Stomach (tissue), 9 donors: ENCODE measurements around the gene LDLRAD2. TPM values are rescaled to one million over a fixed set of nuclear protein-coding genes. Genes with fewer than 3 reads are reported as not detected.

ENCODE experiments used
- DNase-seq, 2 donors: peaks; one replicate each; pipeline versions ENCODE4 v3.0.0 to v3.0.0-alpha.2; 2013 to 2019
- H3K27ac ChIP-seq, 5 donors: fragments of 200-600 bp in 4 of 5; sonication (generic) in 4 of 5; one replicate each; pipeline ENCODE4 v1.5.1; 2013 to 2019; ENCODE audit warnings: mild to moderate bottlenecking in 1 of 5, moderate library complexity in 1 of 5
- H3K27me3 ChIP-seq, 3 donors: fragments of 200-600 bp; sonication (generic); one replicate each; pipeline ENCODE4 v1.5.1; 2017 to 2019; ENCODE audit warnings: mixed run types in 1 of 3
- H3K36me3 ChIP-seq, 4 donors: fragments of 200-600 bp; sonication (generic); 1 replicate in 3 of 4; 2 replicates in 1 of 4; pipeline ENCODE4 v1.5.1; 2016 to 2019
- H3K4me1 ChIP-seq, 4 donors: fragments of 200-600 bp; sonication (generic); one replicate each; pipeline ENCODE4 v1.5.1; 2016 to 2019
- H3K4me3 ChIP-seq, 4 donors: fragments of 200-600 bp; sonication (generic) in 3 of 4; one replicate each; pipeline ENCODE4 v1.5.1; 2016 to 2019; ENCODE audit warnings: mild to moderate bottlenecking in 1 of 4
- H3K9me3 ChIP-seq, 4 donors: fragments of 200-600 bp; sonication (generic); one replicate each; pipeline ENCODE4 v1.5.1; 2016 to 2019
- EP300 ChIP-seq: sonication (generic); formaldehyde crosslinking; IDR thresholded peaks from one replicate; pipeline ENCODE4 v1.6.1; 2017; ENCODE audit warnings: antibody characterized with exemption
- POLR2A ChIP-seq, 4 donors: fragments of 450-650 bp; IDR thresholded peaks; one replicate each; pipeline ENCODE4 v1.6.1; 2016; ENCODE audit warnings: antibody characterized with exemption in 4 of 4, control low read depth in 2 of 4, mild to moderate bottlenecking in 1 of 4, moderate library complexity in 1 of 4
- POLR2AphosphoS5 ChIP-seq, 3 donors: sonication (generic); formaldehyde crosslinking; IDR thresholded peaks; one replicate each; pipeline ENCODE4 v1.6.1; 2016; ENCODE audit warnings: antibody characterized with exemption in 3 of 3
- WGBS, 5 donors: extraction: QIAGEN DNeasy Blood & Tissue Kit in 3 of 5; methylation state at CpG; one replicate each; pipeline versions ENCODE4 v1.1.5 to v1.1.7; 2013 to 2018; 5-methylcytosine and 5-hydroxymethylcytosine counted together
- intact Hi-C: fragments of 100-400 bp; cut with DNase I; formaldehyde crosslinking; loops from one replicate; pipeline ENCODE4 v1.15.1; 2023; ENCODE audit warnings: low total_unique reads
- polyA plus RNA-seq, 3 donors: library from polyadenylated mRNA; stranded (reverse); fragments of 200-250 nt; gene quantifications; one replicate each; pipeline ENCODE4 v1.2.3, GENCODE V29; 2013
- total RNA-seq, 5 donors: library from RNA; depleted of rRNA; stranded (reverse); fragments of >200 nt; gene quantifications; one replicate each; pipeline versions ENCODE4 v1.1.0 to v1.2.3, GENCODE V29; 2014 to 2016
- TF ChIP-seq, protein P1 (sequence below), 7 experiments: fragments of 450-650 bp in 4 of 7; fragments of 200-600 bp in 3 of 7; sonication (generic) in 3 of 7; IDR thresholded peaks; one replicate each; pipeline ENCODE4 v1.5.1; 2016 to 2019; ENCODE audit warnings: antibody characterized with exemption in 7 of 7, control low read depth in 2 of 7, mild to moderate bottlenecking in 1 of 7
- donor health status: healthy with polysubstance abuse.
- donor health status: Bipolar disorder and iron deficiency.
- donor health status: healthy.

Gene LDLRAD2
- total and polyA plus RNA-seq, 8 donors, result 0.72 to 2.6 (median 1.6) TPM; not detected in 3

GRCh38 chr1:21794656-21795055 lies 17.4 kb upstream of the LDLRAD2 start:
- Histone ChIP-seq H3K36me3 (no peaks in the 10 kb centered on the region), H3K9me3 (peaks cover 0 to 15% (median 8%) of the 10 kb centered on the region in 4 donors), H3K4me1 (peaks cover 0 to 15% (median 0%) of the 10 kb centered on the region in 4 donors), H3K27me3 (no peaks in the 10 kb centered on the region), H3K27ac (no peak overlapping the region), H3K4me3 (no peak overlapping the region)
- no peak for DNase-seq
- intact Hi-C loops, result no loop called here
- WGBS, 5 donors, result 87 to 100% (median 95%) methylated on average over 2 of the region's 2 CpGs
- TF ChIP-seq, protein P1, sequence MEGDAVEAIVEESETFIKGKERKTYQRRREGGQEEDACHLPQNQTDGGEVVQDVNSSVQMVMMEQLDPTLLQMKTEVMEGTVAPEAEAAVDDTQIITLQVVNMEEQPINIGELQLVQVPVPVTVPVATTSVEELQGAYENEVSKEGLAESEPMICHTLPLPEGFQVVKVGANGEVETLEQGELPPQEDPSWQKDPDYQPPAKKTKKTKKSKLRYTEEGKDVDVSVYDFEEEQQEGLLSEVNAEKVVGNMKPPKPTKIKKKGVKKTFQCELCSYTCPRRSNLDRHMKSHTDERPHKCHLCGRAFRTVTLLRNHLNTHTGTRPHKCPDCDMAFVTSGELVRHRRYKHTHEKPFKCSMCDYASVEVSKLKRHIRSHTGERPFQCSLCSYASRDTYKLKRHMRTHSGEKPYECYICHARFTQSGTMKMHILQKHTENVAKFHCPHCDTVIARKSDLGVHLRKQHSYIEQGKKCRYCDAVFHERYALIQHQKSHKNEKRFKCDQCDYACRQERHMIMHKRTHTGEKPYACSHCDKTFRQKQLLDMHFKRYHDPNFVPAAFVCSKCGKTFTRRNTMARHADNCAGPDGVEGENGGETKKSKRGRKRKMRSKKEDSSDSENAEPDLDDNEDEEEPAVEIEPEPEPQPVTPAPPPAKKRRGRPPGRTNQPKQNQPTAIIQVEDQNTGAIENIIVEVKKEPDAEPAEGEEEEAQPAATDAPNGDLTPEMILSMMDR (IDR thresholded peaks at IDR 0.05), result no peak
- TF ChIP-seq EP300 (no peak), POLR2A (IDR thresholded peaks at IDR 0.05) (no peak), POLR2AphosphoS5 (IDR thresholded peaks at IDR 0.05) (no peak)

GRCh38 chr1:21795075-21795474 lies 17.0 kb upstream of the LDLRAD2 start:
- intact Hi-C loops, result no loop called here
- DNase-seq, result no peak

DNA sequence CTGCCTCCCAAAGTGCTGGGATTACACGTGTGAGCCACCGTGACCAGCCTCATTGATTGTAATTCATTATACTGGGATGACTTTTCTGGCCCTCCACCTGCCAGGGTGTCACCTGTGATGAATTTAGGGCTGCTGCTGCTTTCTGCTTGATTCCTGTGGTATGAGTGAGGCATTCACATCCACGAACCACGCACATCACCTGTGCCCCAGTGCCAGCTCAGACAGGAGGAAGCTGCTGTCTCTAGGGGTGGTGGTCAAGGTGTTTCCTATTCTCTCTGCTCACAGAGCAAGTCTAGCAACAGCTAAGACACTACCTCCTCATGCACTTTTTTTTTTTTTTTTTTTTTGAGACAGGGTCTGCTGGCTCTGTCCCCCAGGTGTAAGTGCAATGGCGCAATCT lies 12.3 kb upstream of the LDLRAD2 start:
- Histone ChIP-seq H3K4me3 (no peak overlapping the region), H3K36me3 (no peaks in the 10 kb centered on the region), H3K27me3 (no peaks in the 10 kb centered on the region), H3K9me3 (peaks cover 0 to 13% (median 6%) of the 10 kb centered on the region in 4 donors), H3K27ac (no peak overlapping the region), H3K4me1 (no peaks in the 10 kb centered on the region)
- TF ChIP-seq POLR2AphosphoS5 (IDR thresholded peaks at IDR 0.05), result no peak
- no peak for TF ChIP-seq POLR2A (IDR thresholded peaks at IDR 0.05)
- TF ChIP-seq, protein P1 (IDR thresholded peaks at IDR 0.05), result no peak
- TF ChIP-seq EP300, result no peak
- 79 to 88% (median 84%) methylated on average over 4 to 5 of the region's 5 CpGs for WGBS, 5 donors
- DNase-seq, result no peak
- intact Hi-C loops, result no loop called here

More at GRCh38 chr1:21795075-21795474, 17.0 kb upstream of the LDLRAD2 start:
- Histone ChIP-seq H3K9me3 (peaks cover 0 to 15% (median 8%) of the 10 kb centered on the region in 4 donors), H3K27ac (no peak overlapping the region), H3K4me1 (peaks cover 0 to 15% (median 0%) of the 10 kb centered on the region in 4 donors), H3K36me3 (no peaks in the 10 kb centered on the region), H3K4me3 (no peak overlapping the region), H3K27me3 (no peaks in the 10 kb centered on the region)
- WGBS, 5 donors, result 89 to 96% (median 94%) methylated on average over 6 of the region's 6 CpGs
- TF ChIP-seq POLR2AphosphoS5 (IDR thresholded peaks at IDR 0.05) (no peak), POLR2A (IDR thresholded peaks at IDR 0.05) (no peak), EP300 (no peak)
- TF ChIP-seq, protein P1 (IDR thresholded peaks at IDR 0.05), result no peak

DNA sequence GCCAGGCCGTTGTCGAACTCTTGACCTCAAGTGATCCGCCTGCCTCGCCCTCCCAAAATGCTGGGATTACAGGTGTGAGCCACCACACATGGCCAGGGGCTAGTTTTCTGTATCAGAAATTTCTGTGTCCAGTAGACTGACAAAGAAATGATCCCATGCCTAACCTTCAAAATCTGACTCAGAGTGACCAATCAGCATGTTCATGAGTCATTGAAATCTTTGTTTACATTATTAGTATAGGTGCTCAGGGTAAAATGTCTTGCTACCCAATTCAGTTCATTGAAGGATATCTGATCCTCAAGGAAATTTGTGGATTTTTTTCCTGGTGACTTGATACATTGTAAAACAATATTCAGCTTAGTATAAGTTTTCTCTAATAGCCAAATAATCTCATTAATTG lies 11.0 kb upstream of the LDLRAD2 start:
- no peak for TF ChIP-seq POLR2AphosphoS5 (IDR thresholded peaks at IDR 0.05)
- no peak for DNase-seq
- no peaks in the 10 kb centered on the region for H3K4me1 ChIP-seq
- H3K27ac ChIP-seq, result no peak overlapping the region
- H3K27me3 ChIP-seq, result no peaks in the 10 kb centered on the region
- WGBS, 5 donors, result 93 to 97% (median 96%) methylated on average over 4 of the region's 4 CpGs
- no peak overlapping the region for H3K4me3 ChIP-seq
- H3K9me3 ChIP-seq, result no peaks in the 10 kb centered on the region
- H3K36me3 ChIP-seq, result no peaks in the 10 kb centered on the region
- intact Hi-C loops, result no loop called here

- DNase-seq, result no peak
- WGBS, 5 donors, result 77 to 83% (median 77%) methylated on average over 2 of the region's 2 CpGs
- TF ChIP-seq EP300 (no peak), POLR2A (IDR thresholded peaks at IDR 0.05) (no peak), POLR2AphosphoS5 (IDR thresholded peaks at IDR 0.05) (no peak)
- TF ChIP-seq, protein P1 (IDR thresholded peaks at IDR 0.05), result no peak
- no peaks in the 10 kb centered on the region for H3K27me3 ChIP-seq
- H3K9me3 ChIP-seq, result no peaks in the 10 kb centered on the region
- H3K36me3 ChIP-seq, result no peaks in the 10 kb centered on the region
- intact Hi-C loops, result no loop called here
- no peak overlapping the region for H3K27ac ChIP-seq
- no peak overlapping the region for H3K4me3 ChIP-seq
- no peaks in the 10 kb centered on the region for H3K4me1 ChIP-seq
Measured at GRCh38 chr1:21804536-21804935, 7.5 kb upstream of the LDLRAD2 start.
